ENCODE data around the gene MYH9.

The MYH9 gene

DNA sequence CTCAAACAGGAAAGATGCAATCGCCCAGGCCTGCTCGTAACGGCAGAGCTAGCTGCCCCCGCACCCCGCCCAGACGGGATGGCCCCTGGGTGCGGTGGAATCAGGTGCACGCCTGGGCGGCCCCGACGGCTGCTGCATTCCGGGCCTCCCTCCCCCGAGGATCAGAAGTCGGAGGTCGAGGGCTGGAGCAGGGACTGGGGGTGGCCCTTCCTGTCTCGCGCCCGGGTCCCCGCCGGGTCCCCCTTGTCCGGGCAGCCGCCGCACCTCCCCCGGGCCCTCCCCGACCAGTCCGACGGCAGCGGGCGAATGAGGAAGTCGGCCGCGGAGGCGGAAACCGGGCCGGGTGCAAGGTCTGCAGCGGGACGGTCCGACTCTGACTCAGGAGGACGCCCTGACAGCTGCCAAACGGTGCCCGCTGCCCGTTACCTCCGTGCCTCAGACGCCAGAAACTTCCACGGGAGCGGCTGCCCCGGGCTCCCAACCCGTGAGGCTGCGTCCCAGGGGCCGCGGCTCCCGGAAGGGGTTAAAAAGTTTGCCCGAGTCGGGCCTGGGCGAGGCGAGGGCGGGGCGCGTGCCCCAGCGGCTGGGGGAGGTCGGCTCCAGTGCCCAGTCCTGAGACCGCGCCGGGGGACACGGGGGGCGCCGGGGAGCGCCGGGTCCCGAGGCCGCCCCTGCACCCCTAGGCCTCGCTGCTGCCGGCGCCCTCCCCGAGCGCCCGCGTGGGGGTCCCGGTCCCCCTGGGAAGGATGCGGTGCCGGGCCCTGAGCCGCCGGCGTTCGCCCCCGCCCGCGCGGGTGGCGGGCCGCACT, 663 bp downstream of the MYH9 start:
- in situ Hi-C loops (cut with MboI; ENCODE audit: low sequenced_read_pairs), result no loop called here

DNA sequence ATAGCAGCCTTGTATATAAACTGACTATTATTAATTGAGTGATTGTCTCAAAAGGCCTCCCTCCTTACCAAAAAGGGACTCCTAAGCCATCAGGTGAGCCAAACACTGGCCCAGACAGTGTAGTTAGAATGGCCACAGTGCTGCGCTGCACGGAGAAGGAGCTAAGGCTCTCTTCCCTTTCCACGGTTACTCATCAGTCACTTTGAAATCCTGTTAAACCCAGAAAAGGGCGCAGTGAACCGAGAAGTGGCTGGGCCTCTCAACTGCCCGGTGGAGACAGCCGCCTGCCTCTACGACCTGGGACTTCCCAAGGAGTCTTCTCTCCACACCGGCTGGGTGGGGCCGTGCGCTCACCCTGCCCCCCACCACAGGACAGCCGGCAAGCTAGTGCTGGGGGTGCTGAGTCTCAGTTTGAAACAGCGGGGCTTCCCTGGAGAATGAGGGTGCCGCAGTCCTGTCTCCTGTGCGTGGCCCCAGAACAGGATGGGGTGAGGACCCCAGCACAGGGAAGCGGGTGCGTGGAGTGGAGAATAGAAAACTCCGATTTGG, 1.3 kb downstream of the MYH9 start:
- in situ Hi-C loops (cut with MboI; ENCODE audit: low sequenced_read_pairs), result no loop called here

DNA sequence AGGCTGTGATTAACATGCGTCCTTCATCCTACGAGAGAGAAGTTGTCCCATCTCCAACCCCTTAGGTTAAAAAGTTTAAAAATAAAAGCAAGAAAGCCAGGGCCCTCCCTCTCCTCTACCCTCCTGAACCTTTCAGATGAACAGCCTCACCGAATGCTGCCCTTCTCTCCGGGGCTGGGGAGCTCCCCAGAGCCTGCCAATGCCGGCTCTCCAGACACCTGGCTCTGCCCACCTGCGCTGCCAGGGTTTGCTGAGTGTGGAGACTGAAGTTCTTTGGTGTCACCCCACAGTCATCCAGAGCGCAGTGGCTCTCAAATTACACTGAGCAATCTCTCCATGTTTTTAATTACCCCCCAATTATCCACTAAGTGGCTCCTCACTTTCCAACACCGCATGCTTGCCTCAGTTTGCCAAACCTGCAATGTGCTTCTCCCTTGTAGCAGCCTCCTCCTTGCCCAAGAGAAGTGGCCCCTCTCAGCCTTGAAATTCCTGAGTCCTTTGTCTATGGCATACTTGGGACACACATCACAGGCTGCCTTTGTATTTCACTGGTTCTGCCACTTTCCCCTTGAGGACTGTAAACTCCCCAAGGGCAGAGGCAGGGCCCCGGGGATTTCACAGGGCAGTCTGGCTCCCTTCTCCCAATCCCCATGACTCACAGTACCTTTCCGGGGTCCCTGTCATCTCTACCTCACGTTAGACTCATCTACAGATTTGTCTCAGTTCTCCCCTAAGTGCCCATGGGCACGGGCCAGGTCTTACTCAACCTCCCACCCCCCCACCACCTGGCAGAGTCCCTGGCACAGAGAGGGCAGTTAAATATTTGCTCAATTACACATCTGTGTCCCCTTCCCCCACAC, 2.0 kb downstream of the MYH9 start:
- in situ Hi-C loops (cut with MboI; ENCODE audit: low sequenced_read_pairs), result no loop called here

DNA sequence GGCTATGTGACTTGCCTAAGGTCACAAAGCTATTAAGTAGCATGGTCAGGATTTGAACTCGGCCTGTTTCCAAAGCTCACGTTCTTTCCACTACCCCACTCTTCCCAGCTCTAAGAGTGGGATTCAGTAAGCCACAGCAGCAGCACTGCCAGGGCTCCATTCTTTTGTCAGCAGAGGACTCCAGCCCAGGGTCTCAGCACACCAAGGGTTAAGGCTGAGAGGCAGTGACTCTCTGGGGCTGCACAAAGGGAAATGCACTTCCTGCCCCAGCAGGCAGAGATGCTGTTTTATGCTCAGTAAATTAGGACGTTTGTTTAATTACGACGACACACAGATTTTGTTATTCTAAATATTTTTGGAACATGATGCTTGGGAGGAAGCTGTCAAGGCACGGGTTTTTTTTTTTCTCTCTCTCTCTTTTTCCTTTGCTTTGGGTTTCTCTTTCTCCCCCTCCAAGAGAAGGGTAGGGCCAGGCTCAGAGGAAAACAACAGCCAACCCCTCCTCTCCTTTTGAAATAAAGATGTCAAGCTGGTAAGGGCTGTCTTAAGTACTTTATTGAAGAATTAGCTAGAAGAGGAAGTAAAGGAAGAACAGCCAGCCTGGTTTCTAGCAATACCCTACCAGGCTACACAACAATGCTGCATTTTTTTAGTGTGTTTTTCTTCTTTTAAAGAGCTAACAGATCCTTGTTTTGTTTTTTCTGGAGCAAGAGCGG, 2.8 kb downstream of the MYH9 start:
- in situ Hi-C loops (cut with MboI; ENCODE audit: low sequenced_read_pairs), result no loop called here

DNA sequence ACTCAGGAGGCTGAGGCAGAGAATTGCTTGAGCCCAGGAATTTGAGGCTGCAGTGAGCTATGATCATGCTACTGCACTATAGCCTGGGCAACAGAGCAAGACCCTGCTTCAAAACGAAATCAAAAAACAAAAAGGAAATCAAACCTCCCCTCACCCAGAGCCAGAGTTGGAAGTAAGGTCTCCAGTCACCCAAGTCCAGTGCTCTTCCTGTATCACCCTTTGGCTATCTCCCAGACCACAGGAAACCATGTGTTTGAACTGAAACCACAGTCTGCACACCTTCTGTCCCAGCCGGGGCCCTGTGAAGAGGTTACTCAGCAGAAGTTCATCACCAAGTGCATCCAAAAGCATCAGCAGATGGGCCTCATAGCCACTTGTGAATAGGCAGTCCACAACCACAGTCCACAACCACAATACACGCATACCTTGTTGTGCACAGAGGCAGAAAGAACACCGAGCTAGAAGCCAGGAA, 4.6 kb downstream of the MYH9 start:
- in situ Hi-C loops (cut with MboI; ENCODE audit: low sequenced_read_pairs), result no loop called here

GRCh38 chr22:36381513-36382128, 6.1 kb downstream of the MYH9 start:
- in situ Hi-C loops (cut with MboI; ENCODE audit: low sequenced_read_pairs), result no loop called here

GRCh38 chr22:36379593-36380361, 8.0 kb downstream of the MYH9 start:
- in situ Hi-C loops (cut with MboI; ENCODE audit: low sequenced_read_pairs), result no loop called here

GRCh38 chr22:36378869-36379217, 8.9 kb downstream of the MYH9 start:
- in situ Hi-C loops (cut with MboI; ENCODE audit: low sequenced_read_pairs), result no loop called here

DNA sequence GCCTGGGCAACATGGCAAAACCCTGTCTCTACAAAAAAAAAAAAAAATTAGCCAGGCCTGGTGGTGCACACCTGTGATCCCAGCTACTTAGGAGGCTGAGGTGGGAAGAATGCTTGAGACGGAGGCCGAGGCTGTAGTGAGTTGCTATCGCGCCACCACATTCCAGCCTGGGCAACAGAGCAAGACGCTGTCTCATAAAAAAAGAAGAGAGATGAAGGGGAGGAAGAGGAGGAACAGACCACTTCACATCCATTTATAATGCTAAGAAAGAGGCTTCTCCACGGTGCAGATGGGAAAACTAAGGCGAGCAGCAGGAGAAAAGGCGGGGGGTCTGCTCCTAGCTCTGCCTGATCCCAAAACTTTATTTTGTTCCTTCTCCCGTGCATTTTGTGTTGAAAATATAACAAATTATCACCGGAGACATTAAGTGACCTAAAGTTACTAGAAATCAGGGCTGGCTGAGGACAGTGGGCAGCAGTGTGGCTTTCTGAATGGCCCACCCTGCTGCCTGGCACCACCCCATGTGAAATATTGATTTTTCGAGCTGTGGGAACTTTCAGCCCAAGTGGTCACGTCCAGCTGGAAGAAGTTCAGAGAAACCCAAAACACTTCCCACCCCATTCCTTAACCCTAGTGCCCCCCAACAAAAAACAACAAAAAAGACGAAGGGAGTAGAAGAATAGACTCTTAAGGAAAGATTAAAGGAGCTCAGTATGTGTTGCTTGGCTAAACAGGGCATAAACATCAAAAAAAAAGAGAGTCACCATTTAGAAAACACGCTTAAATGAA, 9.5 kb downstream of the MYH9 start:
- in situ Hi-C loops (cut with MboI; ENCODE audit: low sequenced_read_pairs), result no loop called here

DNA sequence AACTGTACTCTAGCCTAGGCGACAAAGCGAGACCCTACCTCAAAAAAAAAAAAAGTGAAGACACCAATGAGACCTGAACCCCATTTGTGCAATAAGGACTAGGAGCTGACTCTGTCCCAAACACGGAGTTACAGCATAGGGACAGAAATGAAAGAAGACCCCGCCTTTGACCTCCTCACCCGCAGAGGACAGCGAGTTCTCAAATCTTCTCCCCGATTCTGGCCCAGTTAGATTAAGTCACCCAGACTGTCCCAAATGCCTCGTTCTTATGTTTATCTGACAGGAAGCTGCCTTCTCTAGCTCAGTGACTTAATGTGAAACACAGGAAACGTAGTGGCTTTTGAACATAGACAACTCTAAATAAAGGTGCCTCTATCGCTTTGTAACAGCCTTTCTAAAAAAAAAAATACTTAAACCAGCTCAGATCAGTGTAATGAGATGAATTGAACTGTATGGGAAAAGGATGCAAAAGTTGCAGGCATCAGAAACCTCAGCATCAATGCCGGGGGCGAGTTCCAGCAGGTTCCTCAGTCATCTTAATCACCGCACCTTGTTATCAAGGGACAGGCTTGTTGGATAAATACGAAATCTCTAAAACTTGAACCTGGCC, 10.6 kb downstream of the MYH9 start:
- in situ Hi-C loops (cut with MboI; ENCODE audit: low sequenced_read_pairs), result no loop called here

DNA sequence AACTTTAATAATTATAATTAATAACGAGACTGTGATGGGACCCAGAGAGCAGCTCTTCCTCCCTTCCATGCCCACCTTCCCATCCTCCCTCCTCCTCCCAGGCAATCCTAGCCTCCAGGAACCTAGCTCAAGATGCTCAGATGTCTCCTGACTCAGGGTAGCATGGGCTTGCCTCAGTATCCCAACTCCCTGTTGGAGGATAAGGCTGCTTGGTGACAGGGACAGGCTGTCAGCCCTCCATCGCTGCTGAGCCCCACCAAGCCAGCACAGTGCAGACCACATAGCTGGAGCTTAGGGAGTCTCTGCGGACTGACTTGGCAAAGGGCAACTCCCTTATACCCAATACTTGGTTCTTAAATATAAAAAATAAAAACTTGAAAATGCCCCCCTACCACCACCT, 11.5 kb downstream of the MYH9 start:
- in situ Hi-C loops (cut with MboI; ENCODE audit: low sequenced_read_pairs), result no loop called here

DNA sequence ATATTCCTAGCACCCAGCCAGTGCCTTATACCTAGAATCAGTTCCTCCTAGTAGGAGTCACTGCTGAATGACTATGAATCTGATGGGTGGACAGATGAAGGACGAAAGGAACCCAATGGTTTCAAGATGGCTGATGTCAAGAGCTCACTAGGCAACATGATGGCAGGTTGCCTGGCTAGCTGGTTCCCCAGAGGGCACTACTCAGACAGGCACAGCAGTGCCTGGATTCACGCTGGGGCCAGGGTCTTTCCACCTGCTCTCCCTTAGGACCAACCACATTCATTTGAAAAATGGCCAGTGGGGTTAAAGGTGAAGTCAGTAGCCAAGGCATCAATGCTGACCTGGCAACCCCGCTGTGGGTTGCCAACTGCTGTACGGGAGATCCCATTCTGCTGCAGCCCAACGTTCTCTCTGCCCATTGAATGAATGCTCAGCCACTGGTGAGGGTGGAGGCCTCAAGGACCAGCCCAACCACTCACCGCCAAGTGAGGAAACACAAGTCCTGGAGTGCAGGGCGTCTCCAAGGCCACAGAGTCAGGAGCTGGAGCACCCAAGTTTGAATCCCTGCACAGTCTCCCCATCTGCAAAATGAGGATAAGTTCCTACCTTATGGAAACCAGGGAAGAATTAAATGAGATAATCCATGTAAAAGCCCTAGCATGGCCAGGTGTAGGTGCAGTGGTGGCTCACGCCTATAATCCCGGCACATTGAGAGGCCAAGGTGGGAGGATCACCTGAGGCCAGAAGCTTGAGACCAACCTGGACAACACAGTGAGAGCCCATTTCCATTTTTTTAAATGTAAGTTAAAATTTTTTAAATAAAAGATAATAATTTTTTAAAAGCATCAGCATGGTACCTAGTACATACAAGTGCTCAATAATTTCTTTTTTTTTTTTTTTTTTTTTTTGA, 12.4 kb downstream of the MYH9 start:
- in situ Hi-C loops (cut with MboI; ENCODE audit: low sequenced_read_pairs), result no loop called here

DNA sequence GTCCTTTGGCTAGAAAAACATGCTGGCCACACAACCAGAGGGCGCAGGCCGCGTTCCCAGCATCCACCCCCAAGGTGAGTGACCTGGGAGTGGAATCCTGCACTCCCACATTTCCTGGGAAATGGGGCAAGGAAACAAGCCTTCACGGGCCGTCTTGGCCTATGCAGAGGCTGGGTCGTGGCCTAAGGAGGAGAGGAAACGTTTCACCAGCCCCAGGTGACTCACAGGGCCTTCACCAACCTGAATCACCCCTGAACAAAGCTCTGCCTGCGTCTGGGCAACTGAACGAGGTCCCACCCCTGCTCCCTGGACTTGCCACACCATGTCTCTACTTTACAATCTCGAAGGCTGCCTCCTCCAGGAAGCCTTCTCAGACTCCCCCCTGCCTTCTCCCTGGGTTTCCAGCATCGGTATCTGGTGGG, 13.2 kb downstream of the MYH9 start:
- in situ Hi-C loops (cut with MboI; ENCODE audit: low sequenced_read_pairs), result no loop called here

DNA sequence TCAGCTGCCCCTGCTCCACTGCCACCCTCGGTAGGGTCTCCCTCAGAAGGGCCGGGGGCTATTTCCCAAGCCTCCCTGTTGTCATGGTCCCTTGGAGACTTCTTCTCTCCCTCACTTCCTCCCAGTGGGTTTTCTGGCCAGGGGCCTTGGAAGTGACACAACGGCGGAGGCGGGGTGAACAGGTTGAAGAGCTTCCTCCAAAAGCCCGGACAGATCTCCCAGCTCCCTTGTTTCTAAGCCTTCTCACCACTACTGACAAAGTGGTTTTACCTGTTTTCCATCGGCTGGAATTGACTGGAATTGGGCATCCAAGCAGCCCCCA, 14.5 kb downstream of the MYH9 start:
- in situ Hi-C loops (cut with MboI; ENCODE audit: low sequenced_read_pairs), result no loop called here

- in situ Hi-C loops (cut with MboI; ENCODE audit: low sequenced_read_pairs), result no loop called here
These were observed 15.8 kb downstream of the MYH9 start for GRCh38 chr22:36371920-36372319.

GRCh38 chr22:36369922-36370791, 17.6 kb downstream of the MYH9 start:
- in situ Hi-C loops (cut with MboI; ENCODE audit: low sequenced_read_pairs), result no loop called here
